Activated gamma-delta T cell treated with anti-CD3 and anti-CD28 coated beads, Interleukin-2, amount 50 U/mL, for 16 hours (primary cell): ENCODE data around the gene PSG3.
"Not testable (repeated sequence)": the region's sequence is repeated elsewhere in the genome, so short reads cannot be mapped to it uniquely, and the experiment has no call there.

Source experiments
- DNase-seq: peaks from one replicate; pipeline ENCODE4 v3.0.0-alpha.2; 2020; ENCODE audit warnings: low read depth

PSG3 gene

DNA sequence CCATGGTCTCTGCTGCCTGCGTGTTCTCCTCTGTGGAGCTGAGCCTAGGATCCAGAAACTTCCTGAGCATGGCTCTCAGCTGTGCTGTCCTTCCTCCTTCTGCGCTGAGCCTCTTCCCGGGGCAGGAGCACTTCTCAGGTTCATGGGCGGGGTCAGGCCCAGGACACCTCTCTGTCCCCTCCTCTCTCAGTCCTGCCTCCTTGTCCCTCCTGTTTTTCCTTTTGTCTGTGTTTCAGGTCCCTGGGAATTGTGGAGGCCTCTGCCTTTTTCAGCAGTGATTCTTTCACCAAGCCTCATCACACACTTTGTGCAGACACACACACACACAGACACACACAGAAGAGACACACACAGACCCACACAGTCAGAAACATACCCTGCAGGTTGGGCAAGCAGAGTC is at the start of gene PSG3:
PSG3 (minus strand) TSS at position 101 of the 400 bp plus-strand sequence; CDS start at position 4, 97 bp downstream.
- DNase-seq: not testable (repeated sequence)

DNA sequence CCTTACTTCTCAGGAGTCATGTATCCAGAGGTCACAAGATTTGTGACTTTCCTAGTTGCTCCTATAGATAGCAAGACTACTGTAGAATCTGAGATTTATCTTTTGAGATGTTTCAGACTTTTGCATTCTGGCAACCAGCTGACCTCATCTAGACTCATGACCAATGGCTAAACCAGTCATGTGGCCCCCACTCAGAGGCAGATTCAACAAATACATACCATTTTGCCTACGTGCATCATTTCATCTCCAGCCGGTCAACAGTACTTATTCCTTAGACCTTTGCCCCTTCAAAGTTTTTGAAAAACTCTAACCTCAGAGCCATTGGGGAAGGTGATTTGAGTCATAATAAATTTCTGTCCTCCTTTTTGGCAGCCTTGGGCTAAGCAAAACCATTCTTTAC is 48.5 kb upstream of the PSG3 start:
- DNase-seq: not testable (repeated sequence)

DNA sequence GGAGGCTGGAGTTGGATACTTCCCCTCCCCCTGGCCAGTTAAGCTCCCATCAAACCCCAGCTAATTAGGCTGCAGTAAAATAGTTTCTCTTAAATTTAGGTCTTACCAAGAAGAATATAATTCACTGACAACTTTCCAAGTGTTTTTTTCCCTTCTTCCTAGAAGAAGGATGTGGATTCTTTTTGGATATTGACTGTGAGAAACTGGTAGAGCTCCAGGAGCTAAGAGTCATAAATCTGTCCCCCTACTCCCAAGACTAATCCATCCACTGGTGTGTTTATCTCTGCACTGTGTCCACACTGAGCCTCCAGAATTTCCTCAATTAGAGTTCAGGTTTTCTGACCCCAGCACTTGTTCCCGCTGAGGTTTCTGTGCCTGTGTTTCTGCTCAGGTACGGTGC is 47.5 kb upstream of the PSG3 start:
- DNase-seq: not testable (repeated sequence)

GRCh38 chr19:42776750-42777612 is 36.7 kb upstream of the PSG3 start:
- DNase-seq: not testable (repeated sequence)

DNA sequence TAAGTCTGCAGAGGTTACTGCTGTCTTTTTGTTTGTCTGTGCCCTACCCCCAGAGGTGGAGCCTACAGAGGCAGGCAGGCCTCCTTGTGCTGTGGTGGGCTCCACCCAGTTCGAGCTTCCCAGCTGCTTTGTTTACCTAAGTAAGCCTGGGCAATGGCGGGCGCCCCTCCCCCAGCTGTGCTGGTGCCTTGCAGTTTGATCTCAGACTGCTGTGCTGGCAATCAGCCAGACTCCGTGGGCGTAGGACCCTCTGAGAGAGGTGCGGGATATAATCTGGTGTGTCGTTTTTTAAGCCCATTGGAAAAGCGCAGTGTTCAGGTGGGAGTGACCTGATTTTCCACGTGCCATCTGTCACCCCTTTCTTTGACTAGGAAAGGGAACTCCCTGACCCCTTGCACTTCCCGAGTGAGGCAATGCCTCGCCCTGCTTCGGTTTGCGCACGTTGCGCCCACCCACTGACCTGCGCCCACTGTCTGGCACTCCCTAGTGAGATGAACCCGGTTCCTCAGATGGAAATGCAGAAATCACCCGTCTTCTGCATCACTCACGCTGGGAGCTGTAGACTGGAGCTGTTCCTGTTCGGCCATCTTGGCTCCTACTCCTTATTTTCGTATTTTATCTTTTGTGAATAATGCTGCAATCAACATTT is 34.4 kb upstream of the PSG3 start:
- not testable (repeated sequence) for DNase-seq

DNA sequence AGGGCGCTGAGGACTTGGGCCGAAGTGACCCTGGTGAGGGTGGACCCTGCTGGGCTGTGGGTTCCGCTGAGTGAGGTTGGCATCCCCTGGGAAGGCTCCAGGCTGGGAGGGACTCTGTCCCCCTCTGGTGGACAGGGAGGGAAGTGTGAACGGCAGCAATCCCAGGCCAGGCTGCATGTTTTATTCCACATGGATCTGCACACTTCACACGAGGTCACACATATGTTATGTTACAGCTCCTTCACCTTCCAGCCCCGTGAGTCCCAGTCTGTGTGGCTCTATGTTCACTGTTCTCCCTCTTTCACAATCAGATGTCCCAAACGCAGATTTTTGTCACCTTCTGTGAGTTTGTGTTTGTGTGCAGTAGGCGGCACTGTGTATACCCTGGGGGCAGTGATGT is 27.0 kb upstream of the PSG3 start:
- DNase-seq: not testable (repeated sequence)

DNA sequence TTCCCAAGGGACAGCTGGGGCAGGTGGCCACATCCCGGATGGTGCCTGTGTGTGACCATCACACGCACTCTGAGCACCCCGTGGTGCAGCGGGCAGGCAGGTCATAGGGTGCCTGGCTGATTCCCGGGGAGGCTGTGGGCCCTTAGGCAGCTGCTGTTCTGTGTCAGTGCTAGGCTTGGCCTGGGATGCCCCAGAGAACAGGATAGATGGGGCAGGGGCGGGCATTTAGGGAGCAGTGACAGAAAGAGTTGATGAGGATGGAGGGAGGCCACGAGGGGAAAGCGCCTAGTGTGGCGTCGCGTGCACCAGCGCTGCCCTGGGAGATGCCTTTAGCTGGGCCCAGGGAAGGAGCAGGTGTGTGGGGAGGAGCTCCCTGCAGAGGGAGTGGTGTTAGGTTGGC is 26.6 kb upstream of the PSG3 start:
- DNase-seq: not testable (repeated sequence)

DNA sequence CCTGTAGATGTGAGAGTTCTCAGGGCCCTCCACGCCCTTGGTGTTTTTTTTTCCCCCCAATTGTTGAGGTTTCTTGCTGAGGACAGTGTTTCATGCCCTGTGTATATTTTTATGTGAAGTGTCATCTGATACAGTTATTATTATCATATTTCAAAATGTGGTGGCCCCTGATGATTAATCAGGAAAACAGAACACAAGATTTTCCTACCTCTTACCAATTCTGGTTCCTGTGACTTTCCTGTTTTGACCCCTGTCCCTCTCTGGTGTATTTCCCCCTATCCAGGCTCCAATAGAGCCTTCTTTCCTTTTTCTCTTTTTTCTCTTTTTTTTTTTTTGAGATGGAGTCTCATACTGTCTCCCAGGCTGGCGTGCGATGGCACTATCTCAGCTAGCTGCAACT is 24.6 kb upstream of the PSG3 start:
- DNase-seq: no peak

DNA sequence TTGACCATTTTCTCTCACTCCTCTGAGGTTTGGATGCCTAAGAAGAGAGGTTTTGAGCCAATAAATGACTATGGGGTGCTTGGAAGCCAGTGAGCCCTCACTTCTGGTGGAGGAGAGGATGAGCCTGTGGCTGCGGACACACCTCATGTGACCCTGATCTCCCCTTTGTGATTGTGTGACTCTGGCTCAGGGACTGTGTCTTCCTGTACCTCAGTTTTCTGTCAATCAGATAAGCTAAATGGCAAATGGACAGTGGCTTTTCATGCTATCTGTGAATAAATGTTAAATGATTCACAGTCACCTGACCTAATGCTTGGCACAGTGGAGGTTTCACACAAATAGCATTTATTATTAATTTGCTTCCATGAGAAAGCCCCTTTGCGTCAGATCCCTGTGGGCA is 22.5 kb upstream of the PSG3 start:
- DNase-seq: no peak

- not testable (repeated sequence) for DNase-seq
Observed at GRCh38 chr19:42761924-42762295, 21.6 kb upstream of the PSG3 start.

DNA sequence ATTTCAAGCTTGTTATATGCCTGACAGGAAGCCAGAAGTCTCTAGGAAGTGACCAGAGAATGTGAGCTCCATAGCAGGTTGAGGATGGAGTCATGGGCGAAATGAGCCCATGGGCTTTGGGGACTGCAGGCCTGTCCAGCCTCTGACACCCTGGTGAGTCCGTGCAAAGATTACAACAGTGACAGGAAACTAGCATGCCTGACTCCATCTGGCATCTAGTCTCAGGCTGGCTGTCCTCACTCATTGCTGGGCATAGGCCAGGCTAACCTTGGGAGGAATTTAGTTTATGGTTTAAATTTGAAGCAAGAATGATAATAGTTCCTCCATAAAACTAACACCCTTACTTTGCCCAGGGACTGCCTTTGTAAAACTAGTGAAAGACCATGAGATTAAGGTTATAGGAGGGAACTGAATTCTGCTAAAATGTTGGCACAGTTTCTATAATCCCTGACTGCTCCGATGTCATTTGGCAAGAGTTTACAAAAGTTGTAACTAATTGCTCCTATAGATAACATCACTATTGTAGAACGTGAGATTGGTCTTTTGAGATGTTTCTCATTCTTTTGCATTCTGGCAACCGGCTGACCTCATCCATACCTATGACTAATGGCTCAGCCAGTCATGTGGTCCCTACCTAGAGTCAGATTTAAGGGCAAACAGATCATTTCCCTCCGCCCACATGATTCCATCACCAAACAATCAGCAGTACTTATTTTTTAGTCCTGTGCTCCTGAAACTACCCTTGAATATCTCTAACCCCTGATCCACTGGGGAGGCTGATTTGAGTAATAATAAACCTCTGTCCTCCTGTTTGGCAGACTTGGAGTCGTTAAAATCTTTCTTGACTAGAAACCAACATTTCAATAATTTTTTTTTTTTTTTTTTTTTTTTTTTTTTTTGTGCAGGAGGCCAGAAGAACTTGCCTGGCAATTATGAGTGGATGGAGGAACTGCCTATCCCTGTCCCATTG is 21.0 kb upstream of the PSG3 start:
- not testable (repeated sequence) for DNase-seq

DNA sequence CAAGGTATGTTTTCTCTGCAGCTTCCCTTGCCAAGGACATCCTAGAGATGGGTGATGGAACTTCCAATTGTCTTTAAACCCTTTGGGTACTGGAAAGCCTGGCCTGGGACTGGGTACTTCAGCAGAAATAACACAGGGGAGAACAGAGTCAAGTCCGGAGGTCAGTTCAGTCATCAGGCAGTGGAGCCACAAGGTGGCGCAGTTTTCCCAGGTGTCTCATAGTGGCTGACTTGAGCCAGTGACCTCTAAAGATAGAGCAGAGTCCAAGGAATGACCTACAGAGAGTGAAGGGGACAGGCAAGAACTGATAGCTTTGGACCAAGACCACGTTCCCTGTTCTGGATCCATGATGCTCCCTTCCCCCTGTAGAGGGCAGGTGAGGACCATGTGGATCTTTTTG is 18.4 kb upstream of the PSG3 start:
- DNase-seq: not testable (repeated sequence)

GRCh38 chr19:42752246-42752645 is 12.0 kb upstream of the PSG3 start:
- DNase-seq: not testable (repeated sequence)

DNA sequence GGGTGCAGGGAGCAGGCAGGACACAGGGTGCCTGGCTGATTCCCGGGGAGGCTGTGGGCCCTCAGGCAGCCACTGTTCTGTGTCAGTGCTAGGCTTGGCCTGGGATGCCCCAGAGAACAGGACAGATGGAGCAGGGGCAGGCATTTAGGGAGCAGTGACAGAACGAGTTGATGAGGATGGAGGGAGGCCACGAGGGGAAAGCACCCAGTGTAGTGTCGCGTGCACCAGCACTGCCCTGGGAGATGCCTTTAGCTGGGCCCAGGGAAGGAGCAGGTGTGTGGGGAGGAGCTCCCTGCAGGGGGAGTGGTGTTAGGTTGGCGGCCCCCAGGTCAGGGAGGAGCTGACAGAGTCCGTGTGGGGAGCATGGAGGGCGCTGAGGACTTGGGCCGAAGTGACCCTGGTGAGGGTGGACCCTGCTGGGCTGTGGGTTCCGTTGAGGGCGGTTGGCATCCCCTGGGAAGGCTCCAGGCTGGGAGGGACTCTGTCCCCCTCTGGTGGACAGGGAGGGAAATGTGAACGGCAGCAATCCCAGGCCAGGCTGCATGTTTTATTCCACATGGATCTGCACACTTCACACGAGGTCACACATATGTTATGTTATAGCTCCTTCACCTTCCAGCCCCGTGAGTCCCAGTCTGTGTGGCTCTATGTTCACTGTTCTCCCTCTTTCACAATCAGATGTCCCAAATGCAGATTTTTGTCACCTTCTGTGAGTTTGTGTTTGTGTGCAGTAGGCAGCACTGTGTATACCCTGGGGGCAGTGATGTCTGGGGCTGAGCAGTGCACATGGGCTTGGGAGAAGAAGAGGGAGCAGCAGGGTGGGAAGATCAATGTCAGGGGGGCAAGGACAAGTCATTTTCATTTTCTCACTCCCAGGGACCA is 1.7 kb upstream of the PSG3 start:
- not testable (repeated sequence) for DNase-seq

DNA sequence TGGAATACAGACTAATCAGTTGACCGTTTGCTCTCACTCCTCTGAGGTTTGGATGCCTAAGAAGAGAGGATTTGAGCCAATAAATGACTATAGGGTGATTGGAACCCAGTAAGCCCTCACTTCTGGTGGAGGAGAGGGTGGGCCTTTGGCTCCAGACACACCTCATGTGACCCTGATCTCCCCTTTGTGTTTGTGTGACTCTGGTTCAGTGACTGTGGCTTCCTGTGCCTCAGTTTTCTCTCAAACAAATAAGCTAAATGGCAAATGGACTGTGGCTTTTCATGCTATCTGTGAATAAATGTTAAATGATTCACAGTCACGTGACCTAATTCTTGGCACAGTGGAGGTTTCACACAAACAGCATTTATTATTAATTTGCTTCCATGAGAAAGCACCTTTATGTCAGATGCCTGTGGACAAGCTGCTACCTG is 2.7 kb downstream of the PSG3 start:
- not testable (repeated sequence) for DNase-seq

- DNase-seq: not testable (repeated sequence)
Observed at GRCh38 chr19:42728341-42728740, 11.9 kb downstream of the PSG3 start.

DNA sequence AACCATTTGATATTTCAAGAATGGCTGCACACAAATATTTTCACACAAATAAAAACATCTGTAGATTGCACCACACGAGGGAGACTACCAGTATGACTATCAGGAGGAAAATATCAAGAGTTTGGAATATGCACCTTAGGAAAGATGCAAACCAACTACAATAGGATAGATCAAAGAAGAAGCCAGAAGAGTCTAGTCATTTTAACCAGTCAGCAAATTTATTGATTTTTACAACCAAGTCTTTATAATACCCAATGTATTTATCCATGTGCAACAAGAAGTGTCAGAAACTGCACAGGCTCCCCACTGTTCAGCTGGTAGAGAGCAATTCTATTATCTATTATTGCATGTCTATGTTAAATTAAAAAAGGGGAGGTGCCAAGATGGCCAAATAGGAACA is 26.3 kb downstream of the PSG3 start:
- not testable (repeated sequence) for DNase-seq

- not testable (repeated sequence) for DNase-seq
Observed at GRCh38 chr19:42712753-42713152, 27.5 kb downstream of the PSG3 start.

GRCh38 chr19:42710986-42711385 is 29.3 kb downstream of the PSG3 start:
- DNase-seq: not testable (repeated sequence)

DNA sequence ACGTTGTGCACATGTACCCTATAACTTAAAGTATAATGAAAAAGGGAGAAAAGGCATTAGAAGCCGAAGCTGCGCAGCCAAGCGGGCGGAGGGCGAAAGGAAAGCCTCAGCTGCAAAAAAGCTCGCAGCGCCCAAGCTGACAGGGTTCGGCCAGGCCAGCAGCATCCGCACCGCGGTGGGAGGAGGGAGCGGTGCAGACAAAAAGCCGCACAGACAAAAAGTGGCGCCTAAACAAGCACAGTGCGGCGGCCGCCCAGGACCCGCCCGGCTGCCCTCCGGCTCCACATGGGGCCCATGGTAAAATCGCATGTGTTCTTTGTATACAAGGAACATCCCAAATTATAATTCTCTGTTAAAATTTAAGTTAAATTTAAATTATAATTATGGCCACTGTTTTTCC is 42.4 kb downstream of the PSG3 start:
- DNase-seq: no peak
